ENCODE data around the gene TERT. TPM values are rescaled to one million over a fixed set of nuclear protein-coding genes. Genes with fewer than 3 reads are reported as not detected.
A peak's percentile ranks its signal among the peaks of the same experiment; 100 is the strongest.

Gene TERT
- total and polyA plus RNA-seq, 12 donors = 0.29 TPM; not detected in 11

DNA sequence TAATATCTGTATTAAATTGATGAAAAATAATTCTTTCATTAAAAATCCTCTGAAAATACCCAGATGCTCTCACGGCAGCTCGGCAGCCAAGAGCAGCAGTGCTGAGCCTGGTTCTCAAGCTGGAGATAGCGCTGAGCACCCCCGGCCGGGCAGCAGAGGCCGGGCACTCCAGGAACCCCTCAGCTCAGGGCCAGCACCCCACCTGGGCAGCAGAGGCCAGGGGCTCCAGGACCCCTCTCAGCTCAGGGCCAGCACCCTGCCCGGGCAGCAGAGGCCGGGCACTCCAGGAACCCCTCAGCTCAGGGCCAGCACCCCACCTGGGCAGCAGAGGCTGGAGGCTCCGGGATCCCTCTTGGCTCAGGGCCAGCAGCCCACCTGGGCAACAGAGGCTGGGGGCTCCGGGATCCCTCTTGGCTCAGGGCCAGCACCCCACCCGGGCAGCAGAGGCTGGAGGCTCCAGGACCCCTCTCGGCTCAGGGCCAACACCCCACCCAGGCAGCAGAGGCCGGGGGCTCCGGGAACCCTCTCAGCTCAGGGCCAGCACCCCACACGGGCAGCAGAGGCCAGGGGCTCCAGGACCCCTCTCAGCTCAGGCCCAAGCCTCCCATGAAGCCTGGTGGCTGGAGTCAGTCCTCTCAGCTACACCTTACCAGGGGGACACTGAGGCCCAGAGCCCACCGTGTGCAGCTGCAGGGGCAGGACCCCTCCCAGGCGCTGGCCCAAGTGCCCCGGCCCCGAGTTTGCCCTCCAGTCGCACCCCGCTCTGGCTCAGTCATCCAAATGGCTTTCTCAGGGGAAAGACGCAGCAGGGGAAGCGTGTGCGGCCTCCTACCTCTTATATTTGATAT is 28.3 kb upstream of the TERT start:
- intact Hi-C loops (cut with DNase I) = no loop called here
- 90 to 98% (median 91%) methylated on average over 16 to 24 of the region's 24 CpGs for WGBS, 4 donors

DNA sequence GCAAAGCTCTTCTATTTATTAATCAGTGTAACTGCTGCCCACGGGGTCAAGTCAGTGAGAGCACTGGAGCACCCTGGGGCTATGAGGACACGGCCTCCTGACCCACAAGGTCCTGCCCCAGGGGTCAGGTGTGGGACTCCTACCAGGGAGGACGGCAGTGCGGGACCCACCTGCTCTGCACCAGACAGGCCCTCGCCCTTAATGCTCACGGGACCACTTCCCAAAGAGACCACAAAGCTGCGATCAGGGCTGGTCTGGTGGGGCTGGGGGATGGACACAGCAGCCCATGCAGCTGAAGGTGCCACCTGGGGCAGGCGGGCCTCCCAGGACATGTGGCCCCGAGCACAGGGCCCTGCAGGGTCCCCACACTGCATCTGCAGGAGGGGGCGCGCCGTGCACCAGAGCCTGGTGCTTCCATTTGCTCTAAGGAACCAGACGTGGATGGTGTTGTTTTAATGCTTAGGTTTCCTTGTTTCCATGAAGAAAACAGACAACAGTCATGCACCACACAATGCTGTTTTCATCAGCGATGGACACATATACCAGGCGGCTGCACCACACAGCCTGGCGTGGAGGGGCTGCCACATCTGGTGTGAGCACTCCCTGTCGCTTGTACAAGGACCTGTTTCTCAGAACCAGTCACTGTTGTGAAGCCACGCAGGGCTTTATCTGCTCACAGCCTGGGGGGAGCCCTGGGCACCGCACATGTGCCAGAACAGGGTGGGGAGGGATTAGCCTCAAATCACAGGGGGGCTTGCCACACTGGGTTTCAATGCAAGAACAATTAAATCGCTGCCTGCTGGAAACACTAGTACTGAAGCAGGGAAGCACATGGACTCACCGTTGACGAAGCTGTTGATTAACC is 27.4 kb upstream of the TERT start:
- H3K9me3 ChIP-seq (replicated peaks in 1 of 3) = no peaks in the 10 kb centered on the region
- DNase-seq = peak in 1 of 7 donors; percentile 9
- TF ChIP-seq, protein P1, sequence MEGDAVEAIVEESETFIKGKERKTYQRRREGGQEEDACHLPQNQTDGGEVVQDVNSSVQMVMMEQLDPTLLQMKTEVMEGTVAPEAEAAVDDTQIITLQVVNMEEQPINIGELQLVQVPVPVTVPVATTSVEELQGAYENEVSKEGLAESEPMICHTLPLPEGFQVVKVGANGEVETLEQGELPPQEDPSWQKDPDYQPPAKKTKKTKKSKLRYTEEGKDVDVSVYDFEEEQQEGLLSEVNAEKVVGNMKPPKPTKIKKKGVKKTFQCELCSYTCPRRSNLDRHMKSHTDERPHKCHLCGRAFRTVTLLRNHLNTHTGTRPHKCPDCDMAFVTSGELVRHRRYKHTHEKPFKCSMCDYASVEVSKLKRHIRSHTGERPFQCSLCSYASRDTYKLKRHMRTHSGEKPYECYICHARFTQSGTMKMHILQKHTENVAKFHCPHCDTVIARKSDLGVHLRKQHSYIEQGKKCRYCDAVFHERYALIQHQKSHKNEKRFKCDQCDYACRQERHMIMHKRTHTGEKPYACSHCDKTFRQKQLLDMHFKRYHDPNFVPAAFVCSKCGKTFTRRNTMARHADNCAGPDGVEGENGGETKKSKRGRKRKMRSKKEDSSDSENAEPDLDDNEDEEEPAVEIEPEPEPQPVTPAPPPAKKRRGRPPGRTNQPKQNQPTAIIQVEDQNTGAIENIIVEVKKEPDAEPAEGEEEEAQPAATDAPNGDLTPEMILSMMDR (IDR thresholded peaks at IDR 0.05) = no peak
- no peak for TF ChIP-seq POLR2A (IDR thresholded peaks at IDR 0.05)
- no peak overlapping the region for H3K27ac ChIP-seq
- H3K36me3 ChIP-seq (replicated peaks in 1 of 2) = peaks cover 0 to 78% of the 10 kb centered on the region in 2 donors
- intact Hi-C loops (cut with DNase I) = no loop called here
- no peak overlapping the region for H3K4me3 ChIP-seq
- H3K4me1 ChIP-seq (replicated peaks in 1 of 2) = no peaks in the 10 kb centered on the region
- 92 to 96% (median 93%) methylated on average over 14 to 22 of the region's 22 CpGs for WGBS, 4 donors
- H3K27me3 ChIP-seq = no peaks in the 10 kb centered on the region

More for the DNA sequence above, 28.3 kb upstream of the TERT start:
- peak in 1 of 7 donors; percentile 17 for DNase-seq
- peaks cover 0 to 70% of the 10 kb centered on the region in 2 donors for H3K36me3 ChIP-seq (replicated peaks in 1 of 2)
- H3K4me3 ChIP-seq = no peak overlapping the region
- H3K27ac ChIP-seq = no peak overlapping the region
- H3K9me3 ChIP-seq (replicated peaks in 1 of 3) = no peaks in the 10 kb centered on the region
- no peaks in the 10 kb centered on the region for H3K27me3 ChIP-seq
- TF ChIP-seq, protein P1 (IDR thresholded peaks at IDR 0.05) = no peak
- no peak for TF ChIP-seq POLR2A (IDR thresholded peaks at IDR 0.05)
- H3K4me1 ChIP-seq (replicated peaks in 1 of 2) = no peaks in the 10 kb centered on the region

DNA sequence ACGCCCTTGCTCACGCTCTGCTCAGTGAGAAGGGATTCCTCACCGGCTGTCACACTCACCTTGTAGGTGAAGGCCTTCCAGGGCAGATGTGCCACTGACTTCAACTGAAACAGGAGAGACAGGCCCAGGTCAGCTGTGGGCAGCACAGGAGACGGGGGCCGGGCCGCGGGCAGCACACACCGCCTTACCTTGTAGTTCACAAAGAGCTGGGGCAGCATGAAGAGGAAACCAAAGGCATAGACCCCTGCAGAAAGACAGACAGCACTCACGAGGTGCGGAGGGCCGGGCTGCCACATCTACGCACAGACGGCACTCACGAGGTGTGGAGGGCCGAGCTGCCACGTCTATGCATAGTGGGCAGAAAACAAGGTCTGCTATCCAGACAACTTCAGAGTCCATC is 26.7 kb upstream of the TERT start:
- peaks cover 0 to 78% of the 10 kb centered on the region in 2 donors for H3K36me3 ChIP-seq (replicated peaks in 1 of 2)
- H3K4me1 ChIP-seq (replicated peaks in 1 of 2) = no peaks in the 10 kb centered on the region
- no peaks in the 10 kb centered on the region for H3K27me3 ChIP-seq
- no peak overlapping the region for H3K27ac ChIP-seq
- intact Hi-C loops (cut with DNase I) = no loop called here
- TF ChIP-seq, protein P1 (IDR thresholded peaks at IDR 0.05) = no peak
- TF ChIP-seq POLR2A (IDR thresholded peaks at IDR 0.05) = no peak
- H3K9me3 ChIP-seq (replicated peaks in 1 of 3) = no peaks in the 10 kb centered on the region
- DNase-seq = peak in 1 of 7 donors; percentile 11
- no peak overlapping the region for H3K4me3 ChIP-seq
- WGBS, 4 donors = 94% methylated on average over 14 to 16 of the region's 16 CpGs
